Measurements from ENCODE around the gene MYZAP. TPM values are rescaled to one million over a fixed set of nuclear protein-coding genes. Genes with fewer than 3 reads are reported as not detected.
A peak's percentile ranks its signal among the peaks of the same experiment; 100 is the strongest.

The MYZAP gene
- polyA plus RNA-seq, 2 of the 4 experiments (the other 2 are of a cell fraction): 1.2 to 2.4 TPM

GRCh38 chr15:57571725-57572124, 20.0 kb upstream of the MYZAP start:
- TF ChIP-seq USF2 (IDR thresholded peaks at IDR 0.05) (peak; percentile 44; the same call in 1 of the 2 replicates), HDAC2 (IDR thresholded peaks at IDR 0.05) (no peak), TP53 (CRISPR knock-in tag; IDR thresholded peaks at IDR 0.05) (no peak), POLR2A (IDR thresholded peaks at IDR 0.05; ENCODE audit: low read length) (no peak), CHD4 (IDR thresholded peaks at IDR 0.05; ENCODE audit: borderline replicate concordance) (no peak)
- POLR2A ChIA-PET: no interaction called here
- peak overlapping the region; percentile 75 to 76 for H3K27ac ChIP-seq
- WGBS (ENCODE audit: missing lambda C conversion rate): 80% methylated on average over 7 of the region's 7 CpGs
- H3K9me3 ChIP-seq: no peaks in the 10 kb centered on the region
- FAIRE-seq: no peak
- no peak overlapping the region for H3K4me3 ChIP-seq
- ATAC-seq: no peak
- peak overlapping the region; percentile 56; the same call in 2 of the 3 replicates for H3K4me2 ChIP-seq
- CTCF ChIA-PET: interaction anchor here (0.6 to 4.3 kb wide), 9 partner anchors 9 to 495 kb away, joined by 3 to 31 read pairs (median 3); no protein-coding TSS in a partner anchor
- H3K4me1 ChIP-seq: peaks cover 15% of the 10 kb centered on the region
- DNase-seq (ENCODE audit: low read depth in 1 of 2, low spot score in 1 of 2): no peak

GRCh38 chr15:57572468-57572867, 19.2 kb upstream of the MYZAP start:
- CTCF ChIA-PET: interaction anchor here (0.9 to 4.3 kb wide), 6 partner anchors 11 to 39 kb away, joined by 3 to 31 read pairs (median 10); no protein-coding TSS in a partner anchor
- Histone ChIP-seq H3K27ac (no peak overlapping the region), H3K9me3 (no peaks in the 10 kb centered on the region), H3K4me3 (no peak overlapping the region), H3K4me2 (no peak overlapping the region), H3K4me1 (peaks cover 15% of the 10 kb centered on the region)
- POLR2A ChIA-PET: no interaction called here
- DNase-seq (ENCODE audit: low read depth in 1 of 2, low spot score in 1 of 2) (no peak), FAIRE-seq (no peak), ATAC-seq (no peak)
- 79% methylated on average over 3 of the region's 3 CpGs for WGBS (ENCODE audit: missing lambda C conversion rate)
- no peak for TF ChIP-seq EHF (CRISPR knock-in tag; IDR thresholded peaks at IDR 0.05)
- TF ChIP-seq ZSCAN20 (CRISPR knock-in tag; IDR thresholded peaks at IDR 0.05): no peak
- no peak for TF ChIP-seq RFX5 (IDR thresholded peaks at IDR 0.05)
- TF ChIP-seq HEYL (CRISPR knock-in tag; IDR thresholded peaks at IDR 0.05): no peak
- TF ChIP-seq CHD2 (IDR thresholded peaks at IDR 0.05; ENCODE audit: low read length, partially characterized antibody): no peak
- TF ChIP-seq SMC3 (IDR thresholded peaks at IDR 0.05): no peak

GRCh38 chr15:57573151-57573550, 18.6 kb upstream of the MYZAP start:
- DNase-seq (ENCODE audit: low read depth in 1 of 2, low spot score in 1 of 2): no peak
- Histone ChIP-seq H3K4me1 (peaks cover 15% of the 10 kb centered on the region), H3K27ac (no peak overlapping the region), H3K4me3 (no peak overlapping the region), H3K9me3 (no peaks in the 10 kb centered on the region), H3K4me2 (no peak overlapping the region)
- TF ChIP-seq MAFK (IDR thresholded peaks at IDR 0.05; ENCODE audit: partially characterized antibody) (no peak), ZFP36 (IDR thresholded peaks at IDR 0.05; ENCODE audit: borderline replicate concordance, partially characterized antibody) (no peak)
- WGBS (ENCODE audit: missing lambda C conversion rate): 50% methylated on average over 4 of the region's 4 CpGs
- no peak for ATAC-seq
- ChIA-PET CTCF (interaction anchor here (1.0 to 4.3 kb wide), 6 partner anchors 12 to 610 kb away, joined by 3 to 31 read pairs (median 10); no protein-coding TSS in a partner anchor), POLR2A (no interaction called here)
- no peak for FAIRE-seq

DNA sequence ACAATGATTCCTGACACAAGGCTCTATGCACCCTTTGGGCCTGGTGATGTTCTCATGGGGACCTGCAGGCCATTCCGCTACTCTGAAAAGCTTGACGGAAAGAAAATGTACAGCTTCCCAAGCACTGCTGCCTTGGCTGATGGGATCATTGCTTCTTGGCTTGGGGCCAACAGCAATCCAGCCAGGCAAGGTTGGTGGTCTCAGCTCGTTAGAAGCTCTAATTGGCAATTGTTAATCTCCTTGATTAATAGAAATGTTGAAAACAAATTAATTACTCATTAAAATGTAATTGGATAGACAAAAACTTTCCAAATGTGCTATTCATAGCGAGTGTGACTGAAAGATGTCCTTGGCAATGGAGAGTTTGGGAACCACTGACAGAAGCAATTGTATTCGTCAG, 16.3 kb upstream of the MYZAP start:
- Histone ChIP-seq H3K27ac (no peak overlapping the region), H3K4me2 (no peak overlapping the region), H3K9me3 (no peaks in the 10 kb centered on the region), H3K4me3 (no peak overlapping the region), H3K4me1 (peaks cover 13% of the 10 kb centered on the region)
- DNase-seq (ENCODE audit: low read depth in 1 of 2, low spot score in 1 of 2): no peak
- 61% methylated on average over 5 of the region's 5 CpGs for WGBS (ENCODE audit: missing lambda C conversion rate)
- ATAC-seq: no peak
- ChIA-PET POLR2A (no interaction called here), CTCF (interaction anchor here (1.8 to 4.3 kb wide), 4 partner anchors 9 to 36 kb away, joined by 5 to 28 read pairs (median 10); no protein-coding TSS in a partner anchor)
- FAIRE-seq: no peak
- TF ChIP-seq ZFP36 (IDR thresholded peaks at IDR 0.05; ENCODE audit: borderline replicate concordance, partially characterized antibody) (no peak), HOXA7 (CRISPR knock-in tag; IDR thresholded peaks at IDR 0.05) (no peak), CBX2 (IDR thresholded peaks at IDR 0.05; ENCODE audit: borderline replicate concordance, low read depth) (no peak), SREBF2 (IDR thresholded peaks at IDR 0.05) (no peak), RARB (CRISPR knock-in tag; IDR thresholded peaks at IDR 0.05) (no peak)
- TF ChIP-seq, protein P1, sequence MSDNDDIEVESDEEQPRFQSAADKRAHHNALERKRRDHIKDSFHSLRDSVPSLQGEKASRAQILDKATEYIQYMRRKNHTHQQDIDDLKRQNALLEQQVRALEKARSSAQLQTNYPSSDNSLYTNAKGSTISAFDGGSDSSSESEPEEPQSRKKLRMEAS (IDR thresholded peaks at IDR 0.05): no peak
